ENCODE results near the gene DNAH3. TPM values are rescaled to one million over a fixed set of nuclear protein-coding genes. Genes with fewer than 3 reads are reported as not detected.

The DNAH3 gene
- total and polyA plus RNA-seq, 2 of the 13 experiments (the other 11 are each of a cell fraction or from before 2014, with no cell fraction given): 0.07 to 0.08 TPM

GRCh38 chr16:21190599-21190998, 40.0 kb upstream of the DNAH3 start:
- Histone ChIP-seq H4K20me1 (ENCODE audit: insufficient read depth, low read length) (no peaks in the 10 kb centered on the region), H3K27me3 (ENCODE audit: control insufficient read depth in 1 of 2, insufficient read depth in 2 of 2, low read length in 2 of 2) (peaks cover 0 to 22% of the 10 kb centered on the region in 2 experiments; a peak in 2 of 5 replicates), H3K27ac (ENCODE audit: extremely low read length, insufficient read depth, low read length) (no peak overlapping the region), H3K79me2 (ENCODE audit: insufficient read depth, low read length) (no peaks in the 10 kb centered on the region), H3K9ac (ENCODE audit: insufficient read depth, low read depth, low read length) (no peak overlapping the region), H3K36me3 (replicated peaks in 1 of 2; ENCODE audit: control insufficient read depth in 1 of 2, insufficient read depth in 2 of 2, low read length in 2 of 2) (no peaks in the 10 kb centered on the region), H3K4me3 (replicated peaks in 1 of 3; ENCODE audit: insufficient read depth in 1 of 3, low read depth in 2 of 3, low read length in 3 of 3) (no peak overlapping the region), H3K4me2 (ENCODE audit: low read depth, low read length) (no peak overlapping the region), H3K9me3 (ENCODE audit: low read length) (no peaks in the 10 kb centered on the region), H3K4me1 (ENCODE audit: insufficient read depth, low read length) (peaks cover 30% of the 10 kb centered on the region), H2AFZ (ENCODE audit: low read length) (no peak overlapping the region)
- intact Hi-C loops (cut with micrococcal nuclease; ENCODE audit: unreplicated experiment): no loop called here
- POLR2A ChIA-PET: no interaction called here
- no peak for ATAC-seq
- no peak for FAIRE-seq
- TF ChIP-seq ETS1 (CRISPR knock-in tag; IDR thresholded peaks at IDR 0.05) (no peak), SP2 (CRISPR knock-in tag; IDR thresholded peaks at IDR 0.05) (no peak), HNRNPK (IDR thresholded peaks at IDR 0.05; ENCODE audit: low read depth, low read length, poor library complexity, severe bottlenecking) (no peak), TEF (CRISPR knock-in tag; IDR thresholded peaks at IDR 0.05) (no peak), SATB2 (CRISPR knock-in tag; IDR thresholded peaks at IDR 0.05) (no peak), FOXM1 (CRISPR knock-in tag; IDR thresholded peaks at IDR 0.05) (no peak), BCLAF1 (IDR thresholded peaks at IDR 0.05) (no peak), ZNF274 (CRISPR knock-in tag; IDR thresholded peaks at IDR 0.05) (no peak), JUN (CRISPR knock-in tag; IDR thresholded peaks at IDR 0.05) (no peak), ZNF839 (CRISPR knock-in tag; IDR thresholded peaks at IDR 0.05; ENCODE audit: borderline replicate concordance) (no peak), SAFB2 (CRISPR knock-in tag; IDR thresholded peaks at IDR 0.05; ENCODE audit: borderline replicate concordance, low read depth) (no peak), MLLT10 (CRISPR knock-in tag; IDR thresholded peaks at IDR 0.05) (no peak), MZF1 (CRISPR knock-in tag; IDR thresholded peaks at IDR 0.05; ENCODE audit: borderline replicate concordance) (no peak), ATF3 (CRISPR knock-in tag; IDR thresholded peaks at IDR 0.05) (no peak), SMAD1 (CRISPR knock-in tag; IDR thresholded peaks at IDR 0.05; ENCODE audit: borderline replicate concordance, low read depth) (no peak)
- in situ Hi-C loops (cut with HindIII; ENCODE audit: extremely low pct_ligation_motif_present, low pct_unique_long_range_greater_than_20kb): no loop called here
- no peak for DNase-seq (ENCODE audit: low spot score)
- CTCF ChIA-PET (ENCODE audit: low intra/inter-chr PET ratio, low total read pairs): interaction anchor here (3.9 kb wide), 1 partner anchor 87 kb away, joined by 58 read pairs; the partner anchor contains the start of gene CRYM
- no TSS peak for BruUV-seq (replicated peaks)

All from HepG2 (cell line).